Astrocyte (in vitro differentiated cells and primary cell): ENCODE data around the gene MATCAP1. TPM values are rescaled to one million over a fixed set of nuclear protein-coding genes. Genes with fewer than 3 reads are reported as not detected.
A peak's percentile ranks its signal among the peaks of the same experiment; 100 is the strongest.

Experiments
- DNase-seq: peaks from one replicate; pipeline ENCODE4 v3.0.0-alpha.2; 2010; ENCODE audit warnings: low read depth
- FAIRE-seq: peaks from 2 replicates; lab custom pipeline; 2011; peaks lifted over from hg19 to GRCh38; lab: Jason Lieb, UNC
- H2AFZ ChIP-seq: 2 replicates; pipeline ENCODE4 v1.6.0; 2012; ENCODE audit warnings: low read depth, low read length, inconsistent platforms
- H3K27ac ChIP-seq: 2 replicates; pipeline ENCODE4 v1.5.1; 2011; ENCODE audit warnings: low read depth, low read length, inconsistent platforms
- H3K27me3 ChIP-seq: 2 replicates; pipeline ENCODE4 v1.6.0; 2011; ENCODE audit warnings: low read length, inconsistent platforms; ENCODE audit not compliant: insufficient read depth
- H3K36me3 ChIP-seq: 2 replicates; pipeline ENCODE4 v1.5.1; 2011; ENCODE audit warnings: low read length, inconsistent platforms; ENCODE audit not compliant: insufficient read depth
- H3K4me1 ChIP-seq: 2 replicates; pipeline ENCODE4 v1.5.1; 2011; ENCODE audit warnings: low read length, inconsistent platforms; ENCODE audit not compliant: insufficient read depth
- H3K4me2 ChIP-seq: 2 replicates; pipeline ENCODE4 v1.6.0; 2012; ENCODE audit warnings: low read length, inconsistent platforms
- H3K4me3 ChIP-seq: 2 replicates; pipeline ENCODE4 v1.5.1; 2011; ENCODE audit warnings: low read depth, mild to moderate bottlenecking, low read length, inconsistent platforms; ENCODE audit not compliant: insufficient read depth
- H3K79me2 ChIP-seq: 2 replicates; pipeline ENCODE4 v1.6.0; 2012; ENCODE audit warnings: mild to moderate bottlenecking, low read length, inconsistent platforms; ENCODE audit not compliant: insufficient read depth
- H3K9ac ChIP-seq: 2 replicates; pipeline ENCODE4 v1.6.0; 2012; ENCODE audit warnings: mild to moderate bottlenecking, low read length, inconsistent platforms
- H3K9me3 ChIP-seq: 2 replicates; pipeline ENCODE4 v1.5.1; 2012; ENCODE audit warnings: low read depth, mild to moderate bottlenecking, low read length, inconsistent platforms; ENCODE audit not compliant: insufficient read depth
- H4K20me1 ChIP-seq: 2 replicates; pipeline ENCODE4 v1.6.0; 2012; ENCODE audit warnings: low read length, inconsistent platforms; ENCODE audit not compliant: insufficient read depth
- H3K27ac Mint-ChIP-seq: one replicate; pipeline ENCODE4 v1.8.0; 2021; ENCODE audit warnings: mild to moderate bottlenecking, mixed read lengths; ENCODE audit not compliant: unreplicated experiment
- H3K27me3 Mint-ChIP-seq: one replicate; pipeline ENCODE4 v1.8.0; 2021; ENCODE audit warnings: low read depth, mixed read lengths; ENCODE audit not compliant: unreplicated experiment
- H3K36me3 Mint-ChIP-seq: one replicate; pipeline ENCODE4 v1.8.0; 2021; ENCODE audit warnings: low read depth, mixed read lengths; ENCODE audit not compliant: unreplicated experiment
- H3K4me1 Mint-ChIP-seq: one replicate; pipeline ENCODE4 v1.8.0; 2021; ENCODE audit warnings: low read depth, mixed read lengths; ENCODE audit not compliant: unreplicated experiment
- H3K4me3 Mint-ChIP-seq: one replicate; pipeline ENCODE4 v1.8.0; 2021; ENCODE audit warnings: mild to moderate bottlenecking, moderate library complexity, mixed read lengths; ENCODE audit not compliant: unreplicated experiment
- H3K9me3 Mint-ChIP-seq: one replicate; pipeline ENCODE4 v1.8.0; 2021; ENCODE audit warnings: mild to moderate bottlenecking, mixed read lengths; ENCODE audit not compliant: unreplicated experiment
- CTCF ChIP-seq: IDR thresholded peaks from 2 replicates; pipeline ENCODE4 v1.5.1; 2011; ENCODE audit warnings: low read depth, mild to moderate bottlenecking, inconsistent platforms, low read length, moderate library complexity; ENCODE audit not compliant: insufficient read depth
- EZH2 ChIP-seq: IDR thresholded peaks from 2 replicates; pipeline ENCODE4 v1.6.1; 2012; ENCODE audit warnings: mild to moderate bottlenecking, low read length, inconsistent platforms; ENCODE audit not compliant: insufficient read depth
- total RNA-seq: library from RNA; stranded (reverse); gene quantifications from 2 replicates; pipeline ENCODE4 v1.2.1, GENCODE V29; 2021

Gene MATCAP1
- total RNA-seq, 1 donor from 2014 or later, result 26.1 TPM

DNA sequence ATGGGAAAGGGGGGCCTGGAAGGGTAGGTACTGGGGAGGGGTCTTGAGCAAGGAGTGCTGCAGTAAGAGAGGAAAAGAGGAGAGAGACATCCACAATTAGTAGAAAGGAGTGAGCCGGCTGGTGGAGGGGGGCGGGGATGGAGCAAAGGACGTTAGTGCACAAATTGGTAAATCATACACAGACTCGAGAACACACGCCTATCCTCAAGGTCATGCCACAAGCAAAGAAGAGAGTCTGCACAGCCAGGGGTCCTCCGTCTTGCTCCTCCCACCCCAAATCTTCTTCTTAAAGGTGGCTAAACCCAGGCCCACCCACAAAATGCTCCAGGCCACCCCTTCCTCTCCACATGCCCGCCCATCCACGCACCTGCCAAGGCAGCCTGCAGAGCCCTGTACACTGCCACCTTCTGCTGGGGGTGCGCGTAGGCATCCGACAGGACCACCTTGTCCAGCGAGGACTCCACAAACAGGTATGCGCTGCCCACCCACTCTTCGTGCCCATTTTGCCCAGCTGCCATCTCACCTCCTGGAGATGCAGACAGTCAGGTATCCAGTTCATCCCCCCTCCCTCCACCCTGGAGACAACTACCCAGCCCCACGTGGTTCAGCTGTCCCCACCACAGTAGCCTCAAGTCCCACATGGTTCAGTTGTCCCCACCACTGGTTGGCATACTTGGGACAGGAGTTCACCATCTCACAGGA, 27.5 kb downstream of the MATCAP1 start:
- Histone ChIP-seq H3K79me2 (no peaks in the 10 kb centered on the region), H3K4me1 (peaks cover 16% of the 10 kb centered on the region), H3K9ac (no peak overlapping the region), H3K4me2 (no peak overlapping the region), H3K4me3 (no peak overlapping the region), H4K20me1 (peaks cover 43% of the 10 kb centered on the region), H3K27ac (no peak overlapping the region), H3K27me3 (peaks cover 35% of the 10 kb centered on the region), H3K9me3 (no peaks in the 10 kb centered on the region), H3K36me3 (no peaks in the 10 kb centered on the region), H2AFZ (no peak overlapping the region)
- FAIRE-seq (no peak), DNase-seq (no peak)
- H3K4me1 Mint-ChIP-seq, result no peaks in the 10 kb centered on the region
- peaks cover 7% of the 10 kb centered on the region for H3K36me3 Mint-ChIP-seq
- H3K4me3 Mint-ChIP-seq, result no peak overlapping the region
- H3K9me3 Mint-ChIP-seq, result peaks cover 16% of the 10 kb centered on the region
- H3K27me3 Mint-ChIP-seq, result peaks cover 62% of the 10 kb centered on the region
- no peak for TF ChIP-seq CTCF
- no peak for TF ChIP-seq EZH2
- H3K27ac Mint-ChIP-seq, result no peak overlapping the region

DNA sequence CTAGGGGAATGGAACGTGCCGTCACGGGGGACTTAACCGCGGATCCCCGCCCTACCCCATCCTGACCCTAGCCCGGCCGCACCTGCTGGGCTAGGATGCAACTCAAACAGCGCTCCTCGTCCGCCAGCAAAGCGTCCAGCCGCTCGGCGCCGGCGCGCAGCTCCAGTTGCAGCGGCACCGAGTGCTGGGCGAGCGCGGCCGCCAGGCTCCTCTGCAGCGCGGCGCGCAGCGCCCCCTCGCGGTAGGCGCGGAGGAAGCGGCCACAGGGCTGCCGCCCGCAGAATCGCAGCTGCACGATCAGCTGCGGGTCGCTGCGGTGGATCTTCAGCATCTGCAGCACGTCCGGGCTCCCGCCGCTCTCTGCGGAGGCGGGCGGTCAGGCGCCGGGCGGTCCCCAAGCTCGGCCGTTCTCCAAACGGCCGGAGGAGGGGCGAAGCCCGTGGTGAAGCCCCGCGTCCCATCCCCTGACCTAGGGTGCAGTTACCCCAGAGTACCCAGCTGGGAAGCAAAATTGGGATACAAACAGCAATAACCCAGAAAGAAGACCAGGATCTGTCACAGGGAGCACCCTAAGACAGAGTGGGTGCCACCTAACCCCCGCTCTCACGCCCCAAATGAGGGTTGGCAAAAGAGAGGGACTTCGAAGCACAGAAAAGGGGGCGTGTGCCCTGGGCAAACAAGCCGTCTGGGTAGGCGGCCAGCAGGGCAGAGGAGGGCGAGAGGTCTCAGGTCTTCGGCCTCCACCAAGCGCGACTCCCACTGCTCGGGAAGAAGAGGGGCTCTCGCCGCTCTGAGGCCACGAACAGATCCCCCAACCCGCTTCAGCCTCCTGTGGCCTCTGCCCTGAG, 28.2 kb downstream of the MATCAP1 start:
- Mint-ChIP-seq H3K4me1 (no peaks in the 10 kb centered on the region), H3K36me3 (peaks cover 7% of the 10 kb centered on the region), H3K27me3 (peaks cover 61% of the 10 kb centered on the region), H3K9me3 (peaks cover 12% of the 10 kb centered on the region), H3K4me3 (no peak overlapping the region), H3K27ac (no peak overlapping the region)
- Histone ChIP-seq H4K20me1 (peaks cover 42% of the 10 kb centered on the region), H2AFZ (no peak overlapping the region), H3K9me3 (no peaks in the 10 kb centered on the region), H3K36me3 (no peaks in the 10 kb centered on the region), H3K4me1 (peaks cover 12% of the 10 kb centered on the region), H3K9ac (no peak overlapping the region), H3K4me3 (no peak overlapping the region), H3K27ac (no peak overlapping the region), H3K79me2 (no peaks in the 10 kb centered on the region), H3K4me2 (peak overlapping the region; percentile 77), H3K27me3 (peaks cover 33% of the 10 kb centered on the region)
- FAIRE-seq (no peak), DNase-seq (no peak)
- TF ChIP-seq EZH2 (peak; percentile 81), CTCF (peak; percentile 64)
